Spinal cord (tissue), 10 donors: Measurements from ENCODE around the gene GIT1. TPM values are rescaled to one million over a fixed set of nuclear protein-coding genes. Genes with fewer than 3 reads are reported as not detected.

ENCODE experiments used
- DNase-seq, 6 donors: peaks; one replicate each; pipeline versions ENCODE4 v3.0.0 to v3.0.0-alpha.2; 2013 to 2015; ENCODE audit warnings: low spot score in 6 of 6, low read depth in 4 of 6
- H3K27ac ChIP-seq: one replicate; pipeline ENCODE4 v1.5.1; 2013; ENCODE audit warnings: low read depth, low read length, control low read depth
- H3K27me3 ChIP-seq: one replicate; pipeline ENCODE4 v1.6.1; 2013; ENCODE audit warnings: low read length; ENCODE audit not compliant: control insufficient read depth, insufficient read depth
- H3K36me3 ChIP-seq: one replicate; pipeline ENCODE4 v1.6.1; 2013; ENCODE audit warnings: low read length; ENCODE audit not compliant: control insufficient read depth, insufficient read depth
- H3K4me1 ChIP-seq: one replicate; pipeline ENCODE4 v1.6.1; 2013; ENCODE audit warnings: low read length; ENCODE audit not compliant: control insufficient read depth, insufficient read depth
- H3K4me3 ChIP-seq: one replicate; pipeline ENCODE4 v1.5.1; 2013; ENCODE audit warnings: low read depth, low read length, control low read depth
- H3K9me3 ChIP-seq: one replicate; pipeline ENCODE4 v1.6.1; 2013; ENCODE audit warnings: low read length; ENCODE audit not compliant: control insufficient read depth, insufficient read depth
- WGBS: methylation state at CpG from one replicate; pipeline ENCODE4 v1.1.5; 2013; ENCODE audit warnings: missing lambda C conversion rate; ENCODE audit not compliant: insufficient coverage; 5-methylcytosine and 5-hydroxymethylcytosine counted together
- long read RNA-seq, 4 donors: transcript quantifications; one replicate each; lab custom pipeline, GENCODE V29; 2026
- polyA plus RNA-seq, 2 donors: library from polyadenylated mRNA; unstranded; fragments of 120-200 nt; gene quantifications; one replicate each; pipeline ENCODE4 v1.2.1, GENCODE V29; 2013; ENCODE audit not compliant: insufficient read length in 2 of 2
- total RNA-seq, 2 donors: library from RNA; depleted of rRNA in 1 of 2; stranded (reverse); fragments of 120-200 nt in 1 of 2; fragments of >200 nt in 1 of 2; gene quantifications; one replicate each; pipeline versions ENCODE4 v1.2.3 to v1.2.4, GENCODE V29; 2013 to 2014
- donor health status: healthy.

Gene GIT1
- total RNA-seq (10 to 100 TPM; 23.3 to 38.8 TPM), polyA plus RNA-seq (10 to 100 TPM; 86.9 to 90.3 TPM)
- long read RNA-seq, donor 1, transcript GIT1-203 (21 exons, 3,711 nt): major isoform, 9 of 124 reads
- long read RNA-seq, donor 1, transcript GIT1-201 (20 exons, 3,768 nt): minor isoform, 5 of 124 reads
- long read RNA-seq, donor 1, partial matches to known transcripts: 100 of 124 reads
- long read RNA-seq, donor 1, other reads (novel, unspliced or antisense): 8 of 124 reads
- long read RNA-seq, donor 2, transcript GIT1-201 (20 exons, 3,768 nt): major isoform, 6 of 8 reads
- long read RNA-seq, donor 2, partial matches to known transcripts: 0 of 8 reads
- long read RNA-seq, donor 2, other reads (novel, unspliced or antisense): 0 of 8 reads
- long read RNA-seq, donor 3, partial matches to known transcripts: 7 of 15 reads
- long read RNA-seq, donor 3, other reads (novel, unspliced or antisense): 0 of 15 reads
- long read RNA-seq, donor 4, partial matches to known transcripts: 0 of 2 reads
- long read RNA-seq, donor 4, other reads (novel, unspliced or antisense): 0 of 2 reads

GRCh38 chr17:29589524-29590410 is at the start of gene GIT1:
GIT1 (minus strand) TSS chr17:29589648; CDS start chr17:29589378, 270 bp downstream.
- peak within 1 kb of the TSS; percentile 84 for H3K27ac ChIP-seq
- 3% methylated on average over 64 of the region's 70 CpGs for WGBS
- no peaks in the 10 kb centered on the region for H3K9me3 ChIP-seq
- peak in 5 of 6 donors; percentile 74 to 97 (median 86) for DNase-seq
- H3K27me3 ChIP-seq: no peaks in the 10 kb centered on the region
- peak within 1 kb of the TSS; percentile 69 for H3K4me3 ChIP-seq
- peaks cover 81% of the 10 kb centered on the region for H3K4me1 ChIP-seq
- H3K36me3 ChIP-seq: peaks cover 9% of the 10 kb centered on the region

- no peak for DNase-seq
- Histone ChIP-seq H3K27me3 (no peaks in the 10 kb centered on the region), H3K4me3 (no peak overlapping the region), H3K27ac (no peak overlapping the region), H3K9me3 (no peaks in the 10 kb centered on the region), H3K4me1 (peaks cover 4% of the 10 kb centered on the region), H3K36me3 (peaks cover 38% of the 10 kb centered on the region)
- WGBS: 40% methylated on average over 1 of the region's 3 CpGs
Measured at GRCh38 chr17:29633886-29634285, 44.4 kb upstream of the GIT1 start.

GRCh38 chr17:29630630-29631193 is 41.3 kb upstream of the GIT1 start:
- no peaks in the 10 kb centered on the region for H3K27me3 ChIP-seq
- no peaks in the 10 kb centered on the region for H3K9me3 ChIP-seq
- no peak for DNase-seq
- 50% methylated on average over 1 of the region's 6 CpGs for WGBS
- H3K4me3 ChIP-seq: no peak overlapping the region
- no peak overlapping the region for H3K27ac ChIP-seq
- peaks cover 33% of the 10 kb centered on the region for H3K36me3 ChIP-seq
- peaks cover 4% of the 10 kb centered on the region for H3K4me1 ChIP-seq

- H3K36me3 ChIP-seq: peaks cover 25% of the 10 kb centered on the region
Measured at GRCh38 chr17:29629839-29630238, 40.4 kb upstream of the GIT1 start.

GRCh38 chr17:29628644-29629043 is 39.2 kb upstream of the GIT1 start:
- no peak overlapping the region for H3K4me3 ChIP-seq
- no peak overlapping the region for H3K27ac ChIP-seq
- WGBS: 71% methylated on average over 2 of the region's 2 CpGs
- DNase-seq: no peak
- H3K4me1 ChIP-seq: peaks cover 4% of the 10 kb centered on the region
- no peaks in the 10 kb centered on the region for H3K9me3 ChIP-seq
- H3K36me3 ChIP-seq: peaks cover 21% of the 10 kb centered on the region
- no peaks in the 10 kb centered on the region for H3K27me3 ChIP-seq

More at GRCh38 chr17:29629839-29630238, 40.4 kb upstream of the GIT1 start:
- no peak overlapping the region for H3K27ac ChIP-seq
- H3K4me3 ChIP-seq: no peak overlapping the region
- no peaks in the 10 kb centered on the region for H3K27me3 ChIP-seq
- no peaks in the 10 kb centered on the region for H3K9me3 ChIP-seq
- peak in 1 of 6 donors; percentile 70 for DNase-seq
- H3K4me1 ChIP-seq: peaks cover 4% of the 10 kb centered on the region
- 69% methylated on average over 2 of the region's 2 CpGs for WGBS

- H3K36me3 ChIP-seq: peaks cover 21% of the 10 kb centered on the region
- H3K4me3 ChIP-seq: no peak overlapping the region
- H3K27me3 ChIP-seq: peaks cover 4% of the 10 kb centered on the region
- WGBS: no CpG with 5 or more reads among the region's 1 CpG
- peaks cover 9% of the 10 kb centered on the region for H3K4me1 ChIP-seq
- H3K9me3 ChIP-seq: no peaks in the 10 kb centered on the region
- H3K27ac ChIP-seq: no peak overlapping the region
- DNase-seq: no peak
Measured at GRCh38 chr17:29627951-29628350, 38.5 kb upstream of the GIT1 start.

- Histone ChIP-seq H3K27ac (no peak overlapping the region), H3K4me1 (peaks cover 16% of the 10 kb centered on the region), H3K27me3 (peaks cover 14% of the 10 kb centered on the region), H3K4me3 (no peak overlapping the region), H3K9me3 (no peaks in the 10 kb centered on the region), H3K36me3 (no peaks in the 10 kb centered on the region)
- peak in 2 of 6 donors; percentile 44 to 72 for DNase-seq
- 66% methylated on average over 5 of the region's 8 CpGs for WGBS
Measured at GRCh38 chr17:29625037-29625750, 35.7 kb upstream of the GIT1 start.

- H3K4me1 ChIP-seq: peaks cover 16% of the 10 kb centered on the region
- no peak overlapping the region for H3K4me3 ChIP-seq
- peaks cover 19% of the 10 kb centered on the region for H3K27me3 ChIP-seq
- no peak for DNase-seq
- no peak overlapping the region for H3K27ac ChIP-seq
- no peaks in the 10 kb centered on the region for H3K9me3 ChIP-seq
- no peaks in the 10 kb centered on the region for H3K36me3 ChIP-seq
- WGBS: 82% methylated on average over 2 of the region's 4 CpGs
Measured at GRCh38 chr17:29624586-29624985, 35.1 kb upstream of the GIT1 start.

GRCh38 chr17:29623283-29623647 is 33.8 kb upstream of the GIT1 start:
- Histone ChIP-seq H3K27me3 (peaks cover 32% of the 10 kb centered on the region), H3K27ac (no peak overlapping the region), H3K4me3 (peak overlapping the region; percentile 55), H3K36me3 (no peaks in the 10 kb centered on the region), H3K4me1 (peaks cover 27% of the 10 kb centered on the region), H3K9me3 (no peaks in the 10 kb centered on the region)
- WGBS: 43% methylated on average over 4 of the region's 4 CpGs
- no peak for DNase-seq
